Brain microvascular endothelial cell (primary cell): Measurements from ENCODE around the gene MINDY4B.

Source experiments
- DNase-seq: peaks from one replicate; pipeline ENCODE4 v3.0.0-alpha.2; 2020
- H3K27ac ChIP-seq: fragments of 250-450 bp; sonication (Bioruptor Pico); 2 replicates; pipeline ENCODE4 v1.5.1; 2020; ENCODE audit warnings: mild to moderate bottlenecking, moderate library complexity
- H3K27me3 ChIP-seq: fragments of 250-450 bp; sonication (Bioruptor Pico); replicated peaks from 2 replicates; pipeline ENCODE4 v1.5.1; 2020; ENCODE audit warnings: mild to moderate bottlenecking
- H3K36me3 ChIP-seq: fragments of 250-450 bp; sonication (Bioruptor Pico); replicated peaks from 2 replicates; pipeline ENCODE4 v1.5.1; 2020; ENCODE audit warnings: mild to moderate bottlenecking
- H3K4me3 ChIP-seq: 2 replicates; pipeline ENCODE4 v1.5.1; 2011; ENCODE audit warnings: low read depth, mild to moderate bottlenecking, control low read depth, low read length, moderate library complexity
- CTCF ChIP-seq: IDR thresholded peaks from 2 replicates; pipeline ENCODE4 v1.5.1; 2011; ENCODE audit warnings: low read depth, mild to moderate bottlenecking, moderate library complexity, low read length, control low read depth, inconsistent platforms; ENCODE audit errors: missing control alignments
- in situ Hi-C: cut with HindIII; loops from 2 replicates; pipeline ENCODE4 v1.10.0; 2017; ENCODE audit warnings: low sequenced_read_pairs, low pct_ligation_motif_present

The MINDY4B gene

DNA sequence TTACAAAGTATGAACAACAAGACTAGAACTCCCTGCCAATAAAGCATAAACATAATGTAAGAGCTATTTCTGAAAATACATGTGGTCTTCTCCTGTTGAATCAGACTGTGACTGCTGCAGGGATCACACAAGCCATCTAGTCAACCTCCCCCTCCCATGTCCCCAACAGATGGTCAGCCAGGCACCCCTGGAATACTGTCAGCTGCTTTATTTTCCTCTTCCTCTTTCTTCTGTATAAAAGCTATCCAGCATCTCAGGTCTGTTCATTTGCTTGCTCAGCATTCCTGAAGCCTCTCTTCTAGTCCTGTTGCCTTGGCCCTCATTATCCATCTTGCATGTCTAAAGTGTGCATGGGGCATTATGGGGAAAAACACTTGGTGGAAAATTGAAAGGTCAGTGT, 6.5 kb upstream of the MINDY4B start:
- no peak overlapping the region for H3K27ac ChIP-seq
- TF ChIP-seq CTCF: no peak
- peaks cover 14% of the 10 kb centered on the region for H3K27me3 ChIP-seq
- no peak for DNase-seq
- in situ Hi-C loops: no loop called here
- H3K36me3 ChIP-seq: no peaks in the 10 kb centered on the region
- no peak overlapping the region for H3K4me3 ChIP-seq

DNA sequence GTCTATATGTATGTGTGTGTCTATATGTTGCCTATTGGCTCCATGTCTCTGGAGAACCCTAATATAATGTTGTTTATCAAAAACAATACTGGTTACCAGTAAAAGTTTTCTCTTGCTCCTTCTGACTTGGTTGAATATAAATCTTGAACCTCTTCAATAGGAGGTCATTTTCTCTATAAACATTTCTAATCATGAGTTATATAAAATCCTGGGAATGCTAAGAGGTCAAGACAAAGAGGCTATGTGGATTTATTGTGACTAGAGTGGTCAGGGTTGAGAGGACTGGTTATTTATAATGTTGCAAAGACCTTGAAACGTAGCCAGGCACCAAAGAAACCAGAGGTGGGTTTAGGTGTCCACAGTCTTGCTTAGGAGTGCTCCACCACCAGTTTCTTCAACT, 1.2 kb upstream of the MINDY4B start:
- no peaks in the 10 kb centered on the region for H3K36me3 ChIP-seq
- peaks cover 35% of the 10 kb centered on the region for H3K27me3 ChIP-seq
- no peak for TF ChIP-seq CTCF
- no peak overlapping the region for H3K27ac ChIP-seq
- DNase-seq: no peak
- in situ Hi-C loops: no loop called here
- no peak overlapping the region for H3K4me3 ChIP-seq

DNA sequence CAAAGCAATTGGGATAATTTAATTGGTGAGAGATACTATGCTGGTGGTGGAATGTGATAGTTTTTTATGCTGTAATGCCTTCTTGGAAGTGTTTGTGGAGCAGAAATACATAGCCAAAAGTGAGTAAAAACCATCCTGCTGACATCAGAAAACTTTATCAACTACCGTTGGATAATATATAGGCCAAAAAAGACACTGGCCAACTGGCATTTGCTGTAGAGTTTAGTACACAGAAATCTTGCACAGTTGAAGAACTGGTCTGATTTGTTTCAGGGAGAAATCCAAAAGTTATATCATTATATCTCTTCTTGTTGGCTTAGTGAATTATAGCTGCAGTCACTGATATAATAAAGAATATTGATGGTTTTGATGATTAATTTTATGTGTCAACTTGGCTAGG, 507 bp upstream of the MINDY4B start:
- no peak for TF ChIP-seq CTCF
- no peak overlapping the region for H3K27ac ChIP-seq
- DNase-seq: no peak
- no peak overlapping the region for H3K4me3 ChIP-seq
- in situ Hi-C loops: no loop called here
- peaks cover 35% of the 10 kb centered on the region for H3K27me3 ChIP-seq
- H3K36me3 ChIP-seq: no peaks in the 10 kb centered on the region

DNA sequence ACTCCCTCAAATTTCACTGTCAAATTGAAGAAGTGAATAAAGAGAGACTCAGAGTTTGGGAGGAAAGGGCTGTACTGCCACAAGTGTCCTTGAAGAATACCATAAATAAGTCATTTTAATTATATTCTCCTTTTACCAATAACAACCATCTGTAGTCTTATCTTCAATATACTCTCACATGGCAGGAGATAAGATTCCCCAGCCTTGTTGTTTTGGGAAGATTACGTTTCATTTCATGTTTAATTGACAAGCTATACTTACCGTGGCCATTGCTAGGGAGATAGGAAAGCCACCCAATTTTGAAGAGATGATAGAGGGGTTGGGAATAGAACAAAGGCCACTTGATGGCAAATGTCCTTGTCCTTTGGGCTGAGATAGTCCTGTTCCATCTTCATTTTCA, 2.3 kb downstream of the MINDY4B start:
- H3K36me3 ChIP-seq: no peaks in the 10 kb centered on the region
- peaks cover 25% of the 10 kb centered on the region for H3K27me3 ChIP-seq
- no peak overlapping the region for H3K4me3 ChIP-seq
- DNase-seq: no peak
- in situ Hi-C loops: no loop called here
- H3K27ac ChIP-seq: no peak overlapping the region
- no peak for TF ChIP-seq CTCF

DNA sequence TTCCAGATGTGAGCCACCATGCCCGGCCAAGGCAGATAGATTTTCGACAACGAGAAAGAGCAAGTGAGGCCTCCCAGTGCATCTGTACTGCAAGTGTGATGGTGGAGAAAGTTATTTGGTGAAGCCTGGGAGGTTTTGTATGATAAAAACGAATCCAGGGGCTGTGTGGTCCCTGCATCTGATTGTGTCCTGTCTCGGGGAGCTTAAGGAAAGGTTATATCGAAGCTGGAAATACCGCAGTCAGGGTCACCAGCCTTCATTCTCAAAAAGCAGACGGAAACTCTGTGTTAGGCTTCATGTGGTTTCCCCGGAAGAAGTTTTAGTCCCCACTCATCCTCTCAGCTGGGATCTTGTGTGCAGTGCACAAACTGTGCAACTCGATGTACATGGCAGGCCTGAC, 3.4 kb downstream of the MINDY4B start:
- Histone ChIP-seq H3K27me3 (peaks cover 22% of the 10 kb centered on the region), H3K27ac (no peak overlapping the region), H3K36me3 (no peaks in the 10 kb centered on the region), H3K4me3 (no peak overlapping the region)
- no peak for DNase-seq
- in situ Hi-C loops: no loop called here
- no peak for TF ChIP-seq CTCF

GRCh38 chr3:150899141-150899540, 6.1 kb downstream of the MINDY4B start:
- Histone ChIP-seq H3K27me3 (peaks cover 20% of the 10 kb centered on the region), H3K36me3 (no peaks in the 10 kb centered on the region), H3K27ac (no peak overlapping the region), H3K4me3 (no peak overlapping the region)
- DNase-seq: no peak
- no peak for TF ChIP-seq CTCF
- in situ Hi-C loops: no loop called here
